NT2/D1 (cell line): ENCODE measurements around the gene SLC6A13.

Experiments
- DNase-seq: peaks from one replicate; pipeline ENCODE4 v3.0.0-alpha.2; 2011; ENCODE audit warnings: low read depth, low spot score
- H3K27me3 ChIP-seq: 2 replicates; pipeline ENCODE4 v1.6.0; 2011; ENCODE audit warnings: mild to moderate bottlenecking; ENCODE audit not compliant: insufficient read length, insufficient read depth
- H3K36me3 ChIP-seq: 2 replicates; pipeline ENCODE4 v1.6.1; 2011; ENCODE audit warnings: mild to moderate bottlenecking, low read length, mixed read lengths; ENCODE audit not compliant: insufficient read depth, insufficient read length
- H3K4me1 ChIP-seq: 2 replicates; pipeline ENCODE4 v1.5.1; 2011; ENCODE audit not compliant: insufficient read depth, insufficient read length
- H3K4me3 ChIP-seq: 2 replicates; pipeline ENCODE4 v1.5.1; 2011; ENCODE audit warnings: low read depth; ENCODE audit not compliant: insufficient read length
- H3K9ac ChIP-seq: 2 replicates; pipeline ENCODE4 v1.6.0; 2011; ENCODE audit warnings: low read depth; ENCODE audit not compliant: insufficient read length
- H3K9me3 ChIP-seq: 2 replicates; pipeline ENCODE4 v1.5.1; 2011; ENCODE audit warnings: mild to moderate bottlenecking, low read length; ENCODE audit not compliant: insufficient read depth
- SUZ12 ChIP-seq: IDR thresholded peaks from 2 replicates; pipeline ENCODE4 v1.6.1; 2011; ENCODE audit not compliant: insufficient read length, insufficient read depth; ENCODE audit errors: extremely low read depth
- YY1 ChIP-seq: IDR thresholded peaks from 2 replicates; pipeline ENCODE4 v1.6.1; 2011; ENCODE audit not compliant: insufficient read length, insufficient read depth
- ZNF274 ChIP-seq: IDR thresholded peaks from 2 replicates; pipeline ENCODE4 v1.6.1; 2011; ENCODE audit warnings: mild to moderate bottlenecking, low read depth, low read length

SLC6A13 gene

GRCh38 chr12:197347-197746 is 65.3 kb downstream of the SLC6A13 start:
- no peak for DNase-seq
- TF ChIP-seq YY1: no peak
- TF ChIP-seq ZNF274: no peak
- TF ChIP-seq SUZ12: no peak
- Histone ChIP-seq H3K27me3 (peaks cover 18% of the 10 kb centered on the region), H3K9me3 (no peaks in the 10 kb centered on the region), H3K4me3 (no peak overlapping the region), H3K4me1 (peaks cover 11% of the 10 kb centered on the region), H3K36me3 (no peaks in the 10 kb centered on the region), H3K9ac (no peak overlapping the region)

GRCh38 chr12:196436-196835 is 66.2 kb downstream of the SLC6A13 start:
- Histone ChIP-seq H3K9me3 (no peaks in the 10 kb centered on the region), H3K27me3 (peaks cover 9% of the 10 kb centered on the region), H3K9ac (no peak overlapping the region), H3K36me3 (no peaks in the 10 kb centered on the region), H3K4me1 (peaks cover 8% of the 10 kb centered on the region), H3K4me3 (no peak overlapping the region)
- no peak for DNase-seq
- TF ChIP-seq ZNF274 (no peak), YY1 (no peak), SUZ12 (no peak)

GRCh38 chr12:195951-196350 is 66.7 kb downstream of the SLC6A13 start:
- peaks cover 8% of the 10 kb centered on the region for H3K27me3 ChIP-seq
- TF ChIP-seq YY1: no peak
- TF ChIP-seq ZNF274: no peak
- TF ChIP-seq SUZ12: no peak
- H3K4me3 ChIP-seq: no peak overlapping the region
- H3K36me3 ChIP-seq: no peaks in the 10 kb centered on the region
- DNase-seq: no peak
- no peaks in the 10 kb centered on the region for H3K9me3 ChIP-seq
- peaks cover 8% of the 10 kb centered on the region for H3K4me1 ChIP-seq
- H3K9ac ChIP-seq: no peak overlapping the region

GRCh38 chr12:195156-195555 is 67.5 kb downstream of the SLC6A13 start:
- Histone ChIP-seq H3K4me3 (no peak overlapping the region), H3K9ac (no peak overlapping the region), H3K27me3 (peaks cover 11% of the 10 kb centered on the region), H3K36me3 (no peaks in the 10 kb centered on the region), H3K9me3 (no peaks in the 10 kb centered on the region), H3K4me1 (peaks cover 8% of the 10 kb centered on the region)
- no peak for DNase-seq
- no peak for TF ChIP-seq SUZ12
- TF ChIP-seq ZNF274: no peak

GRCh38 chr12:194276-194675 is 68.4 kb downstream of the SLC6A13 start:
- Histone ChIP-seq H3K9ac (no peak overlapping the region), H3K27me3 (peaks cover 20% of the 10 kb centered on the region), H3K4me3 (no peak overlapping the region), H3K9me3 (no peaks in the 10 kb centered on the region), H3K4me1 (peaks cover 8% of the 10 kb centered on the region), H3K36me3 (no peaks in the 10 kb centered on the region)
- TF ChIP-seq YY1 (no peak), ZNF274 (no peak), SUZ12 (no peak)
- no peak for DNase-seq

GRCh38 chr12:193261-193660 is 69.4 kb downstream of the SLC6A13 start:
- Histone ChIP-seq H3K9me3 (no peaks in the 10 kb centered on the region), H3K27me3 (peaks cover 24% of the 10 kb centered on the region), H3K4me3 (no peak overlapping the region), H3K4me1 (peaks cover 6% of the 10 kb centered on the region), H3K9ac (no peak overlapping the region), H3K36me3 (no peaks in the 10 kb centered on the region)
- DNase-seq: no peak
- no peak for TF ChIP-seq ZNF274
- no peak for TF ChIP-seq SUZ12
- TF ChIP-seq YY1: no peak

GRCh38 chr12:191541-191940 is 71.1 kb downstream of the SLC6A13 start:
- Histone ChIP-seq H3K4me1 (peaks cover 6% of the 10 kb centered on the region), H3K4me3 (no peak overlapping the region), H3K36me3 (no peaks in the 10 kb centered on the region), H3K9ac (no peak overlapping the region), H3K9me3 (peaks cover 7% of the 10 kb centered on the region; the same call in 1 of the 2 replicates), H3K27me3 (peaks cover 27% of the 10 kb centered on the region)
- TF ChIP-seq SUZ12: no peak
- no peak for TF ChIP-seq YY1
- no peak for TF ChIP-seq ZNF274
- no peak for DNase-seq
